ENCODE data around the gene SOWAHC.
A peak's percentile ranks its signal among the peaks of the same experiment; 100 is the strongest.

DNA sequence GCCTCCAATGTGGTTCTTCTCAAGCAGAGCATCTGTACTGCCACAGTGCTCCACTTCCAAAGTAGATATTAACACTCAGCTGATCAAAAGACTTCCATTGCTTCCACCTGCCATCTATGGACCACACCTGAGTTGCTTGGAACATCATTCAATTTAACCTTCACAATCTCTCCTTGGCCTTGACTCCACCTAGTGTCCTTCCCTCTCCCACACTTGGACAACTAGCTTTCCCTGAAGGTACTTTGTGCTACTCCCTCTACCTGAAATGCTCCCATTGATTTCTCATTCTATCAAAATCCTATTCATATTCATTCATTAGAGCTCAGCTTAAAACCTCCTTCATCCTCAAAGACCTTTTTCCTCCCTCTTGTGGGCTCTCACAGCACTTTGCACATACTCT is 48.7 kb downstream of the SOWAHC start:
- TF ChIP-seq, protein P1, sequence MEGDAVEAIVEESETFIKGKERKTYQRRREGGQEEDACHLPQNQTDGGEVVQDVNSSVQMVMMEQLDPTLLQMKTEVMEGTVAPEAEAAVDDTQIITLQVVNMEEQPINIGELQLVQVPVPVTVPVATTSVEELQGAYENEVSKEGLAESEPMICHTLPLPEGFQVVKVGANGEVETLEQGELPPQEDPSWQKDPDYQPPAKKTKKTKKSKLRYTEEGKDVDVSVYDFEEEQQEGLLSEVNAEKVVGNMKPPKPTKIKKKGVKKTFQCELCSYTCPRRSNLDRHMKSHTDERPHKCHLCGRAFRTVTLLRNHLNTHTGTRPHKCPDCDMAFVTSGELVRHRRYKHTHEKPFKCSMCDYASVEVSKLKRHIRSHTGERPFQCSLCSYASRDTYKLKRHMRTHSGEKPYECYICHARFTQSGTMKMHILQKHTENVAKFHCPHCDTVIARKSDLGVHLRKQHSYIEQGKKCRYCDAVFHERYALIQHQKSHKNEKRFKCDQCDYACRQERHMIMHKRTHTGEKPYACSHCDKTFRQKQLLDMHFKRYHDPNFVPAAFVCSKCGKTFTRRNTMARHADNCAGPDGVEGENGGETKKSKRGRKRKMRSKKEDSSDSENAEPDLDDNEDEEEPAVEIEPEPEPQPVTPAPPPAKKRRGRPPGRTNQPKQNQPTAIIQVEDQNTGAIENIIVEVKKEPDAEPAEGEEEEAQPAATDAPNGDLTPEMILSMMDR (IDR thresholded peaks at IDR 0.05) = peak in 3 of 6 experiments; percentile 36 to 47 (median 40)
- TF ChIP-seq POLR2A (IDR thresholded peaks at IDR 0.05) = no peak

Data from Peyer's patch (tissue), 4 donors.